ENCODE results near the gene TRPV3.
A peak's percentile ranks its signal among the peaks of the same experiment; 100 is the strongest.
"Not testable (repeated sequence)": the region's sequence is repeated elsewhere in the genome, so short reads cannot be mapped to it uniquely, and the experiment has no call there.

Gene TRPV3

DNA sequence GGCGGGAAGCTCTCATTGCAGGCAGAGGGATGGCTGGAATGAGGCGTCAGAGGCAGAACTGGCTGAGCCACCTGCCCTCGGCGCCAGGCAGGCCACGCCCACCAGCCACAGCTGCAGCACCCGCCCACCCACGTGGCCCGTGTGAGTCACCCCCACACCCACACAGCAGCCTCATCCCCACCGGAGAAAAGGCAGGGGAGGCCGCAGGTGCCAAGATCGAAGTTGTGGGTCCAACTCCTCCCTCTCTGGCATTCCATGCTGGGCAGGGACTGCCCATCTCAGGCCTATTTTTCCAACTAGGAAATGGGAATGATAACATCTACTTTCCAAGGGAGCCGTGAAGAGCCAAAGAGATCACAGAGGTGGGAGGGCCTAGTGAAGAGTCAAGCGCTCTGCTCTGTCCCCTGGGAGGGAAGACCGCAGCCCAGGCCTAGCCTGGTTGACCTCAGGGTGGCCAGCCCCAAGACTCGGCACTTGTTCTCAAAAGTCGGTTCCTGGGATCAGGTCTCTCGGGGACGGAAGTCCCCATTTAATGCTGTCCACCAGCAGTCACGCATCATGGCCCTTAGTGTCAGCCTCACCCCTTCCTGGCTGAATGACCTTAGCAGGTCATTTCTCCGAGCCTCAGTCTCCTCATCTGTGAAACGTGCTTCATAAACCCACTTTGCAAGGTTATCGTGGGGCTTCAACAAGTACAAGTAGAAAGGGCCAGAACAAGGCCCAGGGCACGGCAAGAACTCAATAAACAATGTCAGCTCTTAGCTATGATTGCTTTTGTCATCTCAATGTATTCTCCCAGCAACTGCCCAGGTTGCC, at the start of gene TRPV3:
Gene TRPV3, minus strand, starts transcription at position 45 of the 816 bp plus-strand sequence. CDS start 2,962 bp downstream, outside the sequence.
- DNase-seq: peak; percentile 20

DNA sequence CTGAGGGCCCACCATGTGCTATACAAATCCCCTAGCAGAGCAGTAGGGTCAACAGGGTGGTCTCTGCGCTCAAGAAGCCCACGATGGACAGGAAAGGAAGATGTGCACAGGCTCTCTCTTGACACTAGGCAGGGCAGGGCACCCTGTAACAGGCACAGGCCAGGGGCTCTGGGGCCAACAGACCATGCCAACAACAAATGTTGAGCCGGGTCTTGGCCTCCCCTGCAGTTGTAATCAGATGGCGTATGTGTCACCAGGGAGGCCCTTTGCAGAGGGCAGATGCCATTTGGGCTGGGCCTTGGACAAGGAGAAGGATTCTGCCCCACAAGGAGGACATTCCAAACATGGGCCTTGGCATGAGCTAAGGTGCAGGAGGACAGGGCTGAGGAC, 46.3 kb upstream of the TRPV3 start:
- no peak for DNase-seq

DNA sequence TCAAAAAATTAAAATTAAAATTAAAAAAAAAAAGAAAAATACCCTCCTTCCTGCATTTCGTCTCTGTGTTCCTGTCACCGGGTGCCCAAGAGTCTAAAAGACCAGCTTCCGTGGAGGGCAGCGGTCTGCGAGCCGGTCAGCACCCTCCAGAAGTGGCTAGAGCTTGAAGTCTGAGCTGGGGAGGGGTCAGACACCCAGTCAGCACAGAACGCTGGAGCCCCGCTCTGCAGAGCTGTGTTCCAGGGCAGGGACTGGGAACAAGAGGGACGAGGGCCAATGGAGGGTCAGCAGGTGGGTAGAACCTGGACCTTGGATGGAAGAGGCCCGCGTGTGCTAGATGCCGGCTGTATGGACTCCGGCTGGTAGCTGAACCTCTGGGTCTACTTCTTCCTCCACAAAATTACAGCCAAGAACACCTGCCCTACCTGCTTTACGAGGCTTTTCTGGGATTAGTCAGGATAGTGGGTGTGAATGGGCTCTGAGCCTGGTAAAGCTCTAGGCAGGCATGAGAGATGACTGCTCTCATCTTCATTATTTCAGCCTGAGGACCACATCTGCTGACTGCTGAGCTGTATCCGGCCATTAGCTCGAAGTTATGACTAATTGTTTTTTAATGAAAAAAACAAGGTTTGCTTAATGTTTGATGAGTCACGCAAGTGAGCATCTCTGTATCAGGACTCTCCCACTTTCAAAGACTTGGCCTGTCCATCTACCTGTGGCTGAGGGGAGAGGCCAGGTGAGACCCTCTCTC, 45.7 kb upstream of the TRPV3 start:
- DNase-seq: no peak

DNA sequence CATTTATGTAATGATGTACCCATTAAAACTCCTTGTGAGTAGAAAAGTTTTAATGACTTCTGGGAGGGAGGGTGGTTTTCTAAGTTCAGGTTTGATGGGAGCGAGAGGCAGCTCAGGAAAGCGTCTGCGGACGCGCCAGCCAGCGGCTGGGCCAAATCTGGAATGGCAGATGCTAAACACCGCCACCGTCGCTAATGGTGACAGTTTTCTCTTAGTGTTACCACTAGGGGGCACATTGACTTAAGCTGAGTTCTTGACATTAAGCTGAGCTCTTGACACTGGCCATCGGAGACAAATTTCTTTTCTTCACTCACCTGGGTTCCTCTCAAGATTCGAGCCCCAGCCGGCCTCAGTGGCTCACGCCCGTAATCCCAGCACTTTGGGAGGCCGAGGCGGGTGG, 44.9 kb upstream of the TRPV3 start:
- DNase-seq: peak; percentile 63

DNA sequence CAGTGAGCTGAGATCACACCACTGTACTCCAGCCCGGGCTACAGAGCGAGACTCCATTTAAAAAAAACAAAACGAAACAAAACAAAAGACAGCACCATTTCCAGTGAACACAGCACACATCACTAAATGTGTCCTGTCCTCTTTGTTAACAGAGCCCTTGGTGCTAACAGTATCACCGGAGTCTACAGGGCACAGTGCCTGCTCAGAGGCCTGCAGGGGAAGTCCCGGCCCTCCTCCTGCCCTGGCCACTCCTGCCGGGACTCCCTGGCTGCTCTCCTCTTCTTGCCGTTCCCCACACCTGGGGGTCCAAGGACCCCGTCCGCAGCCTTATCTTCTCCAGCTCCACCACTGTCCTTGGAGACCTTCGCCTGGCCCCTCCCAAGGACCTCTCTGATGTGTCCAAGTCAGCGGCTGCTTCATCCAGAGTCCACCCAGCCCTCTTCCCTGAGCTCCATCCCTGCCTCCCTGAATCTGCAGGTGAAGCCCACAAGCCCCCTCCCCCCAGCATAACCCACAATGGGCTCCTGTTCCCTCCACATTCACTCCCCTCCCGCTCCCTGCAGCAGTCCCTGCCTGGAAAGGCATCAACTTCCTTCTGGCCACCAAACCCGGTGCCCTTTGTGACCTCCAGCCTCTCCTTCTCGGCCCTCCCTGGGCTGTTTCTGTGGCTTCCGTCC, 43.1 kb upstream of the TRPV3 start:
- DNase-seq: no peak

DNA sequence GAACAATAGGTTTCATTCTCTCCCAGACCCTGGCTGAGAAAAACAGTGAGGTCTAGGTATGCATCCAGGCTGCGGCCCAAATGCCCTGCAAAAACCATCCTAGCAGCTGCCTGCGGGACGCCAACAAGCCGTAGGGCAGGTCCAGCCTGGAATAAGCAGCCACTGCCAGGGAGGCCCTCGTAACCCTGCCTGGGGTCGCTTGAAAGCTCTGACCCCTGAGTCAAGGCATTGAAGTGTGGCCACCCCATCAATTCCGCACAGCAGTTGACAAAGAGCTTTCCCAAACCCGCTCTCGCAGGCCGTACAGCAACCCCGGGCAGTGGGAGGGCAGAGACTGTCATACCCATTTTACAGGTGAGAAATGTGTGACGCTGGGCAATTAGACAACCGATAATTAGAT, 40.5 kb upstream of the TRPV3 start:
- no peak for DNase-seq

DNA sequence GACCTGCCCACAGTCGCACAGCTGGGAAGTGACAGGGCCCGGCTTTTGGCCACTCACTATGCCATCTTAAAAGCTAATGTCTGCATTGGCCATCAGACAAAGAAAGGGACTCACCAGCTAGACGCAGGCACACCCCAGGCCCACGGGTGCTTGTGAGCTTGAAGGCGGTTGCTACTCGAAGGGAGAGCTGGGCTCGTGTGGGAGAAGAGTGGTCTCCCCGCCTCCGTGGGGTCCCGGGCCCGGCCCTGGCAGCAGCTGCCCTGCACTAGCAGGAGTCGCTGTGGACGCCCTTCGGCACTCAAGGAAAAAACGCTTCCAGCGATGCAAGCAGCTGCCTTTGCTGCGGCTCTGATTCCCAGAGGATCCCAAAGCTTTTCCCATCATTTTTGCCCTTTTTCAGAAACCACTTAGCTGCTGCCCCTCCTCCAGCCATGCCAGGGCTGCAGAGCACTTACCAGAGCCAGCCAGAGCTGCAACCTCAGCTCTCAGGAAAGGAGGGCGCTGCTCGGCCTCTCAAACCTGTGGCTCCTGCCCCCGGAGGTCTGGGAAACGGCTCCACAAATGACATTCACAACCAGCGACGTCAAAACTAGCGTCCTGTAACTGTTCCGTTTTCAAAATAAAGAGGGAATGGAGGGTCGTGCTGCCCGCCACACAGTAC, 39.3 kb upstream of the TRPV3 start:
- no peak for DNase-seq

DNA sequence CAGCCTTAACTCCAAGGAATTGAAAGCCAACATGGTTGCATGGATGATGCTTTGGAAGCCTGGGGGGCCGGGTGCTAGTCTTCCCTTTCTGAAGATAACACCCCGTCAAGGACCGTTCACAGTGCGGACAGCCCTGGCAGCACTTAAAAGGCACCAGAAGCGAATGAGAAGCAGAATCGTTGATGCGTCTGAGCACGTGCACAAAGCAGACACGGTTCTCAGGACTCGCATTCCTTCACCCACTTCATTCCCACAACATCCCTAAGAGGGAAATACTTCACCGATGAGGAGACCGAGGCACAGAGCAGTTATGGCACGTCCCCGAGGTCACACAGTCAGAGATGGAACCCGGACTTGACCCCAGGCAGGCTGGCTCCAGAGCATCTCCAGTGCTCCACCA, 37.4 kb upstream of the TRPV3 start:
- DNase-seq: no peak

DNA sequence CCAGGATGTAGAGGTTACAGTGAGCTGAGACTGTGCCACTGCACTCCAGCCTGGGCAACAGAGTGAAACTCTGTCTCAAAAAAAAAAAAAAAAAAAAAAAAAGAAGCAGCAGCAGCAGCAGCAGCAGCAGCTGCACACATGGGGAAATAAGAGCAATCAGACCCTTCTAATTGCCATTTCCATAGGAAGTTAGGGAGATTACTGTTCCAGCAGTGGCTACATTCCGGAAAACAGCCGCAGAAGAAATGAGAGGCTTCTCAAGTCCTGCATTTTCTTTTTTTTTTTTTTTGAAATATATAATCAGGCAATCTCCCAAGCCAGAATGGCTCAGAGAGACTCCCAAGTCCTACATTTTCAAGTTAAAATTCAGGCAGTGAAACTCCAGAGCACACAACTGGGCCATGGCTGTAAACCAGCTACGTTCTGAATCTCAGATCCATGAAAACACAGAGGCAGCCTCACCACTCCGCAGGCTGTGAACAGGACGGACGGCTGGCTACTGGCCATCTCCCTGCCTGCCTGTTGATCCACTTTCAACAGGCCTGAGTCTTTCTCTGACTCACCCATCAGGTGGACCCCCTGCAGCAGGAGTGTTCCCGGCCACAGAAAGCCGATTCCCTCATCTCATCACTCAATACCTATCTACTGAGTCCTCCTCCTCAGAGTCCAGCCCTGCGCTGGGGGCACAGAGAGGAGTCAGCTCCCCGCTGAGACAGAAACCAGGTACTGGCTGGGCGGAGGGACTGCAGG, 36.6 kb upstream of the TRPV3 start:
- no peak for DNase-seq

DNA sequence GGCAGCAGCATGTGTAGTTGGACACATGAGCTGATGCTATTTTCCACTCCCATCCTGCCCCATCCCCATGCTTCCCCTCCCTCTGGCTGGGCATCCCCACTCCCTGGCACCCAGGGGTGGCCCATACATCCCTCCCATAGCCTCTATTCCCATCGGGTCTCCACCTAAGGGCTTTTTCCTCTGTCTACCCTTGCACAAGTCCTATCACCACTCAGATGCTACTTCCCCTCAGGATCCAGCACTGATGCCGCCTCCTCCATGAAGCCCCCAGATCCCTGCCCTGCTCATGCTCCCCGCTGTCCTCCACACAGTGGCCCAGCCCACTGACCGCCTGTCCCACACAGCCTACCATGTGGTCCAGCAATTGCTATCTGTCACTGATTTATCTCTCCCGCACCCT, 35.8 kb upstream of the TRPV3 start:
- no peak for DNase-seq

DNA sequence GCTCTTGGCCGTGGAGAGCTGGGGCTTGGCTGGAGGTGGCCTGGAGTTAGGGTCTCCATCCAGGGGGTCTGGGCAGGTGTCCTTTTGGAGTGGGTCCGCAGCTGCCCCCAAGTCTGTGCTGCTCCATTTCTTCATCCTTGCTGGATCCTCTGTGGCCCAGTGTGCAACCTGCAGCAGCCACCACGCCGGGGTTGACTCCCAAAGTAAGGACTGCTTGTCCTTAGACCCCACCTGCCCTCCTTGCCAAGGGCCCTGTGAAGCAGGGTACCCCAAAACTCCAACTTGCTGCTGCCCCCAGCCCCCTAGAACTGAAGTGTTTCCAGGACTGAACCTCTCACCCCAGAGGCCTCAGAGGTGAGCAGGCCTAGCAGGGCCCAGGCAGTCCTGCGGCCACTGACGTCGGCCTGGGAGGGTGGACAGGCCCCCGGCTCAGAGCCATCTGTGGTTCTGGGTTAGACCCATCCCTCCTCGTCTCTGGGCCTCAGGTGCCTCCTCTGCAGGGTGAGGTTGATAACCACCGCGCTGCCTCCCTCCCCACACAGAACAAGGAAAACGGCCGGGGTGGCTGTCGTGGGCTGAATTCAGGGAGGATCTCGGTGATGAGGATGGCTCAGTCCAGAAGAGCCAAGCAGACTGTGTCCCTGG, 34.7 kb upstream of the TRPV3 start:
- no peak for DNase-seq

DNA sequence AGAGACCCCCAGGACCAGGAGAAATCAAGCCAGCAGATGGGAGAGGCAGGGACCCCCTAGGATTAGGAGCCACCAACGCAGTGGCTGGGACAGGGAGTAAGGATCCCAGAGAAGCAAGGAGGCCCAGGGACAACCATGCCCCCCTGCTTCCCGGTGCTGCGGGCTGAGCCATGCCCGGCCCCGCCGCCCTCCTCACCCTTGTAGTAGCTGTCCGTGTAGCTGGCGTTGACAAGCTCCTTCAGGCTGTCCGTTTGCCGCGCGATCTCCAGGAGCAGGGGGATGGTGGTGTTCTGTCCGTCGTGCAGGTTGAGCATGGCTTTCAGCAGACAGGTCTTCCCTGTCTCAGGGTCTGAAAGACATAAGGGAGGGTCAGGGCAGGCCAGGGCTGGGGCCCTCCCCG, 33.2 kb upstream of the TRPV3 start:
- DNase-seq: no peak

DNA sequence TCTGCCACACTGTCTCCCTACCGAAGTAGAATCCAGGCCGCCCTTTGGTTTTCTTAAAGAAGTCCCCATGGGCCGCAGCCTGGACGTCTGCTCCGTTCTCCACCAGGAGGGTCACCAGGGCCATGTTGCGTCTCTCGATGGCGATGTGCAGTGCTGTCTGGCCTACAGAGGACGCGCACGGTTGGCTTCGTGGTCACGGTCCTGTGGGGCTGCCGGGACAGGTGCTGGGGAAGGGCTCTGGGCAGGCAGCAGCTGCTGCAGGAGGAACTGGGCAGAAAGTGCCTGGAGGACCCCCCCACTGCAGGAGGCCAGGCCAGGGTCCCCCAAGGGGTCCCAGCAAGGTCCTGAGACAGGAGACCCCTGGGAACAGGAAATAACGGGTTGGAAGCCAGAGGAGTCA, 32.6 kb upstream of the TRPV3 start:
- DNase-seq: no peak

DNA sequence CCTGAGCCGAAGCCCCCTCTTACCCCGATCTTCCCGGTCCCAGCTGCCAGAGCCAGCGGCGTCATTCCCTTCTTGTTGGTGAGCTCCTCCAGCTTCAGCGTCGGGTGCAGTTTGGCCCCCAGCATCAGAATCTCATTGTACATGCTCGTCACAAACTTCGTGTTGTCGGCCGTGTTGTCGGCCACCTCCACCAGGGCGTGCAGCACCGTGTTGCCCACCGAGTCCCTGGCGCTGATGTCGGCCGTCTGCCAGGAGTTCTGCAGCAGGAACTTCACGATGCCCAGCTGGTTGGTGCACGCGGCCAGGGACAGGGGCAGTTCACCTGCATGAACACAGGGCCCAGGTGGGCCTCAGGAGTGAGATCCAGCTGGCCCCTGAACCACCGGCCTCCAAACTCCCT, 32.2 kb upstream of the TRPV3 start:
- no peak for DNase-seq

DNA sequence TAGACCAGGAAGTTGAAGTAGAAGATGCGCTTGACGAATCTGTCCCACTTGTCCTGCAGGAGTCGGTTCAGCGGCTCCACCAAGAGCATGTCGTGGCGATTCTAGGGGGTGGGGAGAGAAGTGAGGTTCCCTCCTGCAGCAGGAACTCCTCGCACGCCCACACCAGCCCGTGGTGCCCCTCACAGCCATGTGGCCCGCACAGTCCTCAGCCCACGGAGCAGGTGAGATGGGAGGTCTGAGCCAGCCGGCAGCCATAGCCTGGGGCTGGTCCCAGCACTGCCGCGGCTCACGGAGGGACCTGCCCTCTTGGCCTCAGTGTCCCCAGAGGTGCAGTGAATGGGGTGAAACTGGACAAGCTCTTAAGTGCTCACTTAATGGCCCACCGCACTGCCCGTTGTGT, 28.2 kb upstream of the TRPV3 start:
- no peak for DNase-seq

DNA sequence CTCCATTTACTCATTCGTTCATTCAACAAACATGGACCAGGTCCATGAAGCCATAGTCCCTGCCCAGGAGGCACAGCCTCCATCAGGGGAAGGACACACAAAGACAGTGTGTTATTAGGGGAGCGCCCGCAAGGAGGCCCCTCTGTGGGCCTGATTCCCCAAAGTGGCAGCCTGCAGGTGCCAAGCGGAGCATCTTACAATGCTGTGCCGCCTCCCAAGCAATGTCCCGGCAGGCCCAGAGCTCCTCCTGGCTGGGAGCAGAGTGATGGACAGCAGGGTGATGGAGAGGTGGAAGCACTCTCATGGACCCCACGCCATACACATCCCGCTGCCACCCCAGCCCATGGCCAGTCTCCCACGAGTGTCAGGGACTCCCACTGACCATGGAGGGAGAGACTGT, 25.8 kb upstream of the TRPV3 start:
- no peak for DNase-seq

DNA sequence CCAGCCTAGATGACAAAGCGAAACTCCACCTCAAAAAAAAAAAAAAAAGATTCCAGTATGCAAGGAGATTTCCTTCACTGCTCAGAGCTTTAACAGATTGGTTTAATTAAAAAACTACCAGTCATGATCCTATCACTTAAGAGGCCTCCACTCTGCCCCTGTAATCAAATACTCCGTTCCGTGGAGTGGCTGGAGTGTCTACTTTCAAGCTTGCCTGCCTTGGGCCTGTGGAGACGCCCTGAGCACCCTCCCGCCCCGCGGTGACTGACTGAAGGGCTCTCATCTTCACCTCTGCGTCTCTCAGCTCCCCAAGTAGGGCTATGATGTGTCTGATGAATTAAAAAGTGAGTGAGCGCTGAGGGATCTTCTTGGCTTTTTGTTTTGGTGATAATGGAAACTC, 25.3 kb upstream of the TRPV3 start:
- no peak for DNase-seq

DNA sequence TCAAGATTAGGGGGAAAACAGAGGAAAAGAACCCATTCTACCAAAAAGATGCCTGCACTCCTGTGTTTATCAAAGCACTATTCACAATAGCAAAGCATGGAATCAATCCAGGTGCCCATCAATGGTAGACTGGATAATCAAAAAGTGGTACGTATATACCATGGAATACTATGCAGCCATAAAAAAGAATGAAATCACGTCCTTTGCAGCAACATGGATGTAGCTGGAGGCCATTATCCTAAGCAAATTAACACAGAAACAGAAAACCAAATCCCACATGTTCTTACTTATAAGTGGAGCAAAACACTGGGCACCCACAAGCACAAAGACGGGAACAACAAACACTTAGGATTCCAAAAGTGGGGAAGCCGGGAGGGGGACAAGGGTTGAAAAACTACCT, 21.1 kb upstream of the TRPV3 start:
- not testable (repeated sequence) for DNase-seq

DNA sequence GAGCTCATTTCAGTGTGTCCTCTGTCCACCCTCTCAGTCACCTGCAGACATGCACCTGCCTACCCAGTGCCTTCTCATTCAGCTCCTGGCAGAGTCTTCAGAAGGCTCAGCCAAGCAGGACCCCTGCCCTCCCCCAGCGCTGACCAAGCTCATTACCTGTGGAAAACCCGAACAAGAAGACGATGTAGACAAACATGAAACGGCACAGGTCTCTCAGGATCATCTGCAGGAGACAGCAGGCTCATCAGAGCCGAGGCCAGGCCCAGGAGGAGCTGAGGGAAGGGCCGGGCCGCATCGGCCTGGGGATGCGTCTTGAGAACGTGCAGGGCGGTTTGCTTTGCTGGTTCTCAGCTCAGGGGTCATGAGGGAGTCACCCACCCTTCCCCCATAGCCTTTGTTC, 19.4 kb upstream of the TRPV3 start:
- no peak for DNase-seq

DNA sequence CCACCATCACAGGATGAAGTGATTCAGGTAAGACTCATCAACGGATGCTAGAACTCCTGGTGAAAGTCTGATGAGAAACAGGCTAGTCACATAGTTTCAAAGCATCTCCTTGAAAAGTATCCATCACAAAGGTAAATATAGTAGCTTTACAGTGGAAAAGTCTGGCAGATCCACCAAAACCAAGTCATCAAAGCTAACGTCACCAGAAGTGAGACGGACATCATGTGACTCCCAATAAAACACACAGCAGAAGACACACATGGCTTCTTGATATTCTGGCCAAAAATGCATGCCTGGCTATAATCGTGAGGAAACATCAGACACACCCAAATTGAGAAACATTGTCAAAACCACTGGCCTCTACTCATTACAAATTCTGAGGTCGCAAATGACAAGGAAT, 17.9 kb upstream of the TRPV3 start:
- peak; percentile 24 for DNase-seq

DNA sequence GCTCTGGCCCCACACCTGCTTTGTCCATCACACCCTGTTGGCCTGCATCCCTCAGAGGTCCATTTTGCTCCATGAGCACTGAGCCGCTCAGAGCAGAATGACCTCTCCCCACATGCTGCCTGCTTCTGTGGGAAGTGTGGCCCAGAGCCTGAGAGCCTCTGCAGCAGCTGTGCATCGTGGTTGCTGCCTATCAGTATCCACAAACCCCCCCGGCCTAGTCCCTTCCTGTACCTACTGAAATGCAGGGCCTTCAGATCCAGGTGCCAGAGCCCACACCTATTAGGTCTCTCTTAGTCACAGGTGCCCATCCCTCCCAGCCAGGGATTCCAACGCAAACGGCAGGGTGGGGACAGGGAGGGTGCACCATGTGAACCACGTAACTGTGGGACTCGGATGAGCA, 16.6 kb upstream of the TRPV3 start:
- no peak for DNase-seq

All from hematopoietic multipotent progenitor cell treated with erythropoietin and hydrocortisone succinate and interleukin-3 and kit ligand, for 8 days (in vitro differentiated cells).